Lower lobe of right lung (tissue), 2 donors: ENCODE data around the gene SCN3B. TPM values are rescaled to one million over a fixed set of nuclear protein-coding genes. Genes with fewer than 3 reads are reported as not detected.
A peak's percentile ranks its signal among the peaks of the same experiment; 100 is the strongest.

ENCODE experiments used
- ATAC-seq, 2 donors: fragments of 200-7000 bp; cut with Tn5 transposase; one replicate each; pipeline ENCODE4 v1.9.1; 2020 to 2022; ENCODE audit warnings: mild to moderate bottlenecking in 2 of 2, moderate library complexity in 2 of 2
- DNase-seq: peaks from one replicate; pipeline ENCODE4 v3.0.0-alpha.2; 2020
- H3K27ac ChIP-seq: fragments of 200-600 bp; one replicate; pipeline ENCODE4 v1.8.0; 2022
- H3K27me3 ChIP-seq: fragments of 200-600 bp; one replicate; pipeline ENCODE4 v1.8.0; 2022; ENCODE audit warnings: low read depth
- H3K36me3 ChIP-seq: fragments of 200-600 bp; one replicate; pipeline ENCODE4 v1.8.0; 2022; ENCODE audit warnings: mild to moderate bottlenecking
- H3K4me1 ChIP-seq: fragments of 200-600 bp; one replicate; pipeline ENCODE4 v1.8.0; 2022
- H3K4me3 ChIP-seq: fragments of 200-600 bp; one replicate; pipeline ENCODE4 v1.8.0; 2022; ENCODE audit warnings: mild to moderate bottlenecking
- H3K9me3 ChIP-seq: fragments of 200-600 bp; one replicate; pipeline ENCODE4 v1.8.0; 2022
- CTCF ChIP-seq: fragments of 200-600 bp; IDR thresholded peaks from one replicate; pipeline ENCODE4 v1.8.0; 2022; ENCODE audit warnings: antibody characterized with exemption, mild to moderate bottlenecking
- intact Hi-C: fragments of 100-400 bp; cut with DNase I; formaldehyde crosslinking; loops from one replicate; pipeline ENCODE4 v1.11.0; 2022
- total RNA-seq: library from RNA; stranded (reverse); fragmentation: NEBNext Ultra II Directional; extraction: Animal tissue kit (Norgen Biotek cat#: 25700); gene quantifications from one replicate; pipeline ENCODE4 v1.2.1, GENCODE V29; 2021
- donor health status: DM: no; HTN: yes; CAD: no; lungs with severe emphysema.

Gene SCN3B
- total RNA-seq, 1 donor from 2014 or later: 3.2 TPM

GRCh38 chr11:123659311-123659710, 4.9 kb upstream of the SCN3B start:
- ATAC-seq (no peak), DNase-seq (no peak)
- no peaks in the 10 kb centered on the region for H3K36me3 ChIP-seq
- H3K27ac ChIP-seq: no peak overlapping the region
- peaks cover 23% of the 10 kb centered on the region for H3K27me3 ChIP-seq
- H3K4me3 ChIP-seq: no peak overlapping the region
- no peak for TF ChIP-seq CTCF
- H3K4me1 ChIP-seq: peaks cover 8% of the 10 kb centered on the region
- H3K9me3 ChIP-seq: no peaks in the 10 kb centered on the region
- intact Hi-C loops: no loop called here

DNA sequence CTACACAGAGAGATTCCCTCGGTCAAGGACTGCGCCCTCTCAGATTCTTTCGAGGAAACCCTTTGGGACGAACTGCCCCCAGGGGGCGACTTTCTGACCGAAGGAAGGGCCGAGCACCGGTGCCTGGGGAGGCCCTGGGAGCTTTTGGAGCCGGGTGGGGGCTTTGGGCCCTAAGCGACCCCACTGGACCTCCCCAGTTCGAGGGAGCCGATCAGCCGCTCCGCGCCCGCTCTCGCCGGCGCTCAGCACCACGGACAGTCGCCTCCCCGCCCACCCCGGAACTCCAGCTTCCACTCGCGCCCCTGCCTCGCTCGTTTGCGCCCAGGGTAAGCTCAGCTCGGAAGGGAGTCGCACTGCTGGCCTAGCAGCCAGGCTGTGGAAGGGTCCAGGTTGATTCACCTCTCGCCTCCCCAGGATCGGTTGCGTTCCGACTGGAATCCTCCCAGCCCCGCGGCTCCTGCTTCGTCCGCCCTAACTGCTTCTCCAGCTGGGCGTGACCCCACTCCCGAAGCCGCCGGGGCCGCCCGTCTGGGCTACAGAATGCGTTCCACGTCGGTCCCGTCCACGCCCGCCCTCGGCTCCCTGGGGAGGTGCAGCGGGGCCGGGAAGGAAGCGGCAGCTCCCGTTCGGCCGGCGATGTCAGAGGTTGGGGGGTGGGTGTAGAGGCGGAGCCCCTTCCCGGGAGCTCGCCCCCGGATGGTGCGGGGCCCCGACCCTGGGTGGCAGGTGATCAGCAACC, 428 bp downstream of the SCN3B start:
- Histone ChIP-seq H3K27me3 (peaks cover 59% of the 10 kb centered on the region), H3K36me3 (no peaks in the 10 kb centered on the region), H3K4me1 (peaks cover 17% of the 10 kb centered on the region), H3K4me3 (peak overlapping the region; percentile 66), H3K9me3 (no peaks in the 10 kb centered on the region), H3K27ac (no peak overlapping the region)
- intact Hi-C loops: no loop called here
- peak; percentile 80 to 82 for ATAC-seq
- no peak for TF ChIP-seq CTCF
- DNase-seq: peak; percentile 54

GRCh38 chr11:123653483-123653826, 969 bp downstream of the SCN3B start:
- no peak for DNase-seq
- Histone ChIP-seq H3K4me3 (peak overlapping the region; percentile 66), H3K36me3 (no peaks in the 10 kb centered on the region), H3K27ac (no peak overlapping the region), H3K9me3 (no peaks in the 10 kb centered on the region), H3K27me3 (peaks cover 58% of the 10 kb centered on the region), H3K4me1 (peaks cover 17% of the 10 kb centered on the region)
- ATAC-seq: no peak
- intact Hi-C loops: no loop called here
- no peak for TF ChIP-seq CTCF

- Histone ChIP-seq H3K4me1 (peaks cover 17% of the 10 kb centered on the region), H3K27me3 (peaks cover 58% of the 10 kb centered on the region), H3K36me3 (no peaks in the 10 kb centered on the region), H3K27ac (no peak overlapping the region), H3K4me3 (no peak overlapping the region), H3K9me3 (no peaks in the 10 kb centered on the region)
- ATAC-seq (no peak), DNase-seq (no peak)
- intact Hi-C loops: no loop called here
- TF ChIP-seq CTCF: no peak
Measured at GRCh38 chr11:123652599-123652998, 1.8 kb downstream of the SCN3B start.

DNA sequence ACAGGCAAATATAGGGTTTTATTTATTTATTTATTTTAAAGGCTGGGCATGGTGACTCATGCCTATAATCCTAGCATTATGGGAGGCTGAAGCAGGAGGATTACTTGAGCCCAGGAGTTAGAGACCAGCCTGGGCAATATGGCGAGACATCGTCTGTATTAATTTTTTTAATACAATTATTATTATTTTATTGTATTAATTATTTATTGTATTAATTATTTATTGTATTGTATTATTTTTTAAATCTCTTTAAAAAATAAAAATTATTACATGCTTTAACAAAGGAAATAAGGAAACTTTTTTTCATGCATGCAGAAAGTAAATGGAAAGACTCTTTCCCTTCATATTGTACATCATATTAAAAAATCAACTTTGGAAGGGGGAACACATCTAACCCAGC, 3.5 kb downstream of the SCN3B start:
- no peak for TF ChIP-seq CTCF
- DNase-seq (no peak), ATAC-seq (no peak)
- peaks cover 17% of the 10 kb centered on the region for H3K4me1 ChIP-seq
- H3K36me3 ChIP-seq: no peaks in the 10 kb centered on the region
- H3K9me3 ChIP-seq: no peaks in the 10 kb centered on the region
- H3K27me3 ChIP-seq: peaks cover 58% of the 10 kb centered on the region
- intact Hi-C loops: no loop called here
- no peak overlapping the region for H3K4me3 ChIP-seq
- no peak overlapping the region for H3K27ac ChIP-seq
